NCI-H446 treated with DMSO at 0.1 percent for 48 hours (cell line): ENCODE data around the gene TEKT1.

Experiments
- DNase-seq: peaks from one replicate; lab custom pipeline; 2025; lab: John Stamatoyannopoulos, UW

Gene TEKT1

DNA sequence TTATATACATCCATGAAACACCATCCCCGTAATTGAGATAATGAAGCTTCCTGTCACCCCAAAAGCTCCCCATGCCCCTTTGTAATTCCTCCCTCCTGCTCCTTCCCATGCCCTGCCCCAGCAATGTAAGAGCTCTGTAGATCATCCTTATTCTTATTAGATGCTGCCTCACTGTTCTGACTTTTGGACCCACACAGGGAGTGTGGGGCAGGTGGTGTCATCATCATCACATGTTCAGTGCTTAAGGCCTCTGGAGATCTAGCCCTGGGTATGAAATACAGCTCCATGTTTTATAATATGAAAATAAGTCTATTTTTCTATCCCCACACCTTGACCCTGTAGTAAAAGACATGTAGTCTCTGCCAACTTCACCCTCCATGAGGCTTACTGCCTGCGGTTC is 73.8 kb downstream of the TEKT1 start:
- DNase-seq = no peak

DNA sequence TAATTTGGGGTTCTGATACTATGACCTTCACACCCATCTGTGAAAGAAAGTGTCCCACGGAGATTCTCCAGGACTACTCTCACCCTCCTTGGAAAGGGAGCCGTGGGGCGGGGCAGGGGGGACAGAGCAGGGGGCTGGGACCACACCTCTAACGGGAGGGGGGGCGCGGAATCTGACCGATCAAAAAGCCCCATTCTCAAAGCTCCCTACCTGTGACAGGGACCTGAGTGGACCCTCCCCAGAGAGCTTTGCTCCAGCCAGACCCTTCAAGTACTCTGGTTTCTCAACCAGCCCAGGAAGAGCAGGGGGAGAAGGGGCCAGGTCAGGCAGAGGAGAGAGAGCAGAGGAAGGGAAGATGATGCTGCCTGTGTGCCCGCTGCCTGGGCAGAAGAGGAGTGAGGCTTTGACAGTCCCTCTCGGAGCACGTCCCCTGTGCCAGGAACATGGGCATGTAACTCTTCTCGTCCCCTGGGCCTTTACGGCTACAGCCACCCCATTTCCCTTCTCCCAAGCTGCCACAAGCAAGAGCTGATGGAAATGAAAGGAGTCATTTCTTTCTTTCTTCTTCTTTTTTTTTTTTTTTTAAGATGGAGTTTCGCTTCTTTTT is 75.0 kb downstream of the TEKT1 start:
- DNase-seq = no peak

DNA sequence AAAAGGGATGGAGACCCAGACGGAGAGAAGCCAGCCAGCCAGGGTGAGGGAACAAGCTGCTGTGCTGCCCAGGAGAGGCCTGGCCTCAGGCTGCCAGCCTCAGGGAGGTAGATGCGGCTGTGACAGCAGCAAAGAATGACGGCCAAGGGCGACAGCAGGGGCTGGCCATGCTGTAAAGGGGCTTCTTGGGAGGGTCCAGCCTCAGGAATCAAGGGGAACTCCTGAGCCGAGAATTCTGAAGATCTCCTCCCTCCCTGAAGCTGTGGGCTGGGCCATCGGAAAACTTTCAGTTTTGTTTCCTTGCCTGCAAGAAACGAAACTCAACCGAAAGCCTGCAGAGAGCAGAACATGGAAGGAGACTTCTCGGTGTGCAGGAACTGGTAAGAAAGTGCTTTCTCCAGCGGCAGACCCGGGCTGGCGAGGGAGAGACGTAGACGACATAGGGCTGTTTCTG is 75.8 kb downstream of the TEKT1 start, which contains the start of gene XAF1:
TSS of gene XAF1 (plus strand) at position 316 of the 454 bp plus-strand sequence. CDS start at position 349, 33 bp downstream.
- no peak for DNase-seq

- no peak for DNase-seq
These were observed 76.2 kb downstream of the TEKT1 start for GRCh38 chr17:6755281-6755680.

GRCh38 chr17:6753546-6753945 is 78.0 kb downstream of the TEKT1 start:
- DNase-seq = no peak

- no peak for DNase-seq
These were observed 78.5 kb downstream of the TEKT1 start for GRCh38 chr17:6753006-6753445.

GRCh38 chr17:6752068-6752909 is 79.2 kb downstream of the TEKT1 start:
- no peak for DNase-seq

DNA sequence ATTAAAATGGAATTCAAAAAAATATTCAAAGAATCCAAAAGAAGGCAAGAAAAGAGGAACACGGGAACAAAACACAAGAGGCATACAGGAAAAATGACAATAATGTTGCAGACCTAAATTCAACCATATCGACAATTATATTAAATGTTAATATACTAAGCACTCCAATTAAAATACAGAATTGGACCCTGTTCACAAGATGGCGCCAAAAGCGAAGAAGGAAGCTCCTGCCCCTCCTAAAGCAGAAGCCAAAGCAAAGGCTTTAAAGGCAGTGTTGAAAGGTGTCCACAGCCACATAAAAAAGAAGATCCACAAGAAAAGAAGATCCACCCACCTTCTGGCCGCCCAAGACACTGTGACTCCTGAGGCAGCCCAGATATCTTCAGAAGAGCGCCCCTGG is 82.0 kb downstream of the TEKT1 start:
- DNase-seq = no peak

GRCh38 chr17:6748617-6749016 is 82.9 kb downstream of the TEKT1 start:
- DNase-seq = no peak
